CD4-positive, CD25-positive, alpha-beta regulatory T cell (primary cell): ENCODE measurements around the gene ZFAND3. TPM values are rescaled to one million over a fixed set of nuclear protein-coding genes. Genes with fewer than 3 reads are reported as not detected.

Experiments
- ATAC-seq, 2 donors: fragments of 150-1000 bp; cut with Tn5 transposase; one replicate each; pipeline ENCODE4 v1.10.0; 2021; ENCODE audit warnings: low read depth in 2 of 2, moderate number of reproducible peaks in 2 of 2, moderate library complexity in 1 of 2
- DNase-seq, 3 donors: peaks; one replicate each; pipeline versions ENCODE4 v3.0.0 to v3.0.0-alpha.2; 2012 to 2022; ENCODE audit warnings: mixed read lengths in 1 of 3
- H3K27ac ChIP-seq: one replicate; pipeline ENCODE4 v1.7.0; 2013; ENCODE audit warnings: mild to moderate bottlenecking, low read length; ENCODE audit not compliant: insufficient read depth, poor library complexity, severe bottlenecking
- H3K27me3 ChIP-seq: one replicate; pipeline ENCODE4 v1.7.0; 2013; ENCODE audit warnings: low read length; ENCODE audit not compliant: control insufficient read depth, insufficient read depth
- H3K36me3 ChIP-seq: one replicate; pipeline ENCODE4 v1.7.0; 2013; ENCODE audit warnings: mild to moderate bottlenecking, low read length, moderate library complexity; ENCODE audit not compliant: control insufficient read depth, insufficient read depth
- H3K4me1 ChIP-seq: 2 replicates; pipeline ENCODE4 v1.7.0; 2013; ENCODE audit warnings: mild to moderate bottlenecking, low read length; ENCODE audit not compliant: insufficient read depth, control insufficient read depth, poor library complexity, severe bottlenecking
- H3K4me3 ChIP-seq: one replicate; pipeline ENCODE4 v1.7.0; 2013; ENCODE audit warnings: low read depth, mild to moderate bottlenecking, low read length, moderate library complexity
- H3K9me3 ChIP-seq, 2 experiments: 1 replicate in 1 of 2; 2 replicates in 1 of 2; pipeline ENCODE4 v1.7.0; 2013; ENCODE audit warnings: low read length in 2 of 2, mild to moderate bottlenecking in 1 of 2, moderate library complexity in 1 of 2; ENCODE audit not compliant: control insufficient read depth in 2 of 2
- H3K27ac Mint-ChIP-seq, 3 donors: one replicate each; pipeline ENCODE4 v1.8.0; 2020 to 2022; ENCODE audit warnings: mild to moderate bottlenecking in 3 of 3, mixed read lengths in 3 of 3, moderate library complexity in 2 of 3
- H3K27me3 Mint-ChIP-seq: one replicate; pipeline ENCODE4 v1.8.0; 2022; ENCODE audit warnings: mild to moderate bottlenecking, mixed read lengths
- H3K36me3 Mint-ChIP-seq: one replicate; pipeline ENCODE4 v1.8.0; 2020; ENCODE audit warnings: mixed read lengths
- H3K4me1 Mint-ChIP-seq, 4 donors: one replicate each; pipeline ENCODE4 v1.8.0; 2020 to 2022; ENCODE audit warnings: mixed read lengths in 4 of 4, mild to moderate bottlenecking in 1 of 4
- H3K4me3 Mint-ChIP-seq, 4 donors: one replicate each; pipeline ENCODE4 v1.8.0; 2020 to 2022; ENCODE audit warnings: mild to moderate bottlenecking in 4 of 4, mixed read lengths in 4 of 4, moderate library complexity in 3 of 4
- H3K9me3 Mint-ChIP-seq, 7 donors: one replicate each; pipeline ENCODE4 v1.8.0; 2020 to 2022; ENCODE audit warnings: mixed read lengths in 7 of 7, mild to moderate bottlenecking in 3 of 7, moderate library complexity in 2 of 7
- polyA plus RNA-seq, 4 donors: library from polyadenylated mRNA; unstranded; fragments of 300-500 nt; fragmentation: Illumina TruSeq; gene quantifications; one replicate each; pipeline ENCODE4 v1.2.3, GENCODE V29; 2021
- total RNA-seq: library from RNA; stranded (reverse); gene quantifications from one replicate; pipeline ENCODE4 v1.2.3, GENCODE V29; 2022

ZFAND3 gene
- total and polyA plus RNA-seq, 5 donors from 2014 or later: 3.5 to 60.0 (median 5.1) TPM

DNA sequence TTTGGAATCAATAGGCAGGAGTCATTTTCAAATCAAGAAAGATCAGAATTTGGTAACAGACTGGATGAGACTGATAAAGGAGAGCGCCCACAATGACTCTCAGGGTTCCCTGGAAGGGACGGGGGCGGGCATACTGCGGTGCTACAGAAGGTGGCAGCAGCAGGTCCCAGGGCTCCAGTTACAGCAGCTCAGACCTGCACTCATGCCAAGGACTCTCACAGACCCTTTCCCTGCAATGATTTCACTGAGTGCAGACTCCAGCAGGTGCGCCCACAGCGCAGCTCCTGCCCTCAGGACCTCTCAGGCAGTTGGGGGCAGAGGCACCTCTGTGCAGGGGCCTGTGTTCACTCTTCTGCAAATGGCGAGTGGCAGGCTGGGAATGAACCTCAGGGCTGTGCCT, 359.8 kb downstream of the ZFAND3 start:
- Histone ChIP-seq H3K27me3 (no peaks in the 10 kb centered on the region), H3K36me3 (no peaks in the 10 kb centered on the region), H3K27ac (no peak overlapping the region), H3K4me3 (no peak overlapping the region), H3K4me1 (no peaks in the 10 kb centered on the region), H3K9me3 (no peaks in the 10 kb centered on the region)
- Mint-ChIP-seq H3K4me3 (no peak overlapping the region), H3K36me3 (peaks cover 22% of the 10 kb centered on the region), H3K4me1 (peaks cover 0 to 6% (median 0%) of the 10 kb centered on the region in 4 donors), H3K9me3 (no peaks in the 10 kb centered on the region), H3K27ac (peak overlapping the region; percentile 34 to 76 (median 56)), H3K27me3 (no peaks in the 10 kb centered on the region)
- ATAC-seq: no peak
- no peak for DNase-seq

GRCh38 chr6:38179794-38180430, 360.4 kb downstream of the ZFAND3 start:
- H3K27ac ChIP-seq: no peak overlapping the region
- no peak overlapping the region for H3K4me3 Mint-ChIP-seq
- H3K9me3 ChIP-seq: no peaks in the 10 kb centered on the region
- H3K36me3 Mint-ChIP-seq: peaks cover 18% of the 10 kb centered on the region
- no peaks in the 10 kb centered on the region for H3K27me3 ChIP-seq
- H3K4me1 Mint-ChIP-seq: peaks cover 0 to 6% (median 0%) of the 10 kb centered on the region in 4 donors
- H3K4me1 ChIP-seq: no peaks in the 10 kb centered on the region
- H3K27ac Mint-ChIP-seq: peak overlapping the region; percentile 34 to 76 (median 56)
- ATAC-seq: no peak
- H3K4me3 ChIP-seq: no peak overlapping the region
- H3K27me3 Mint-ChIP-seq: no peaks in the 10 kb centered on the region
- DNase-seq: no peak
- no peaks in the 10 kb centered on the region for H3K9me3 Mint-ChIP-seq
- no peaks in the 10 kb centered on the region for H3K36me3 ChIP-seq

DNA sequence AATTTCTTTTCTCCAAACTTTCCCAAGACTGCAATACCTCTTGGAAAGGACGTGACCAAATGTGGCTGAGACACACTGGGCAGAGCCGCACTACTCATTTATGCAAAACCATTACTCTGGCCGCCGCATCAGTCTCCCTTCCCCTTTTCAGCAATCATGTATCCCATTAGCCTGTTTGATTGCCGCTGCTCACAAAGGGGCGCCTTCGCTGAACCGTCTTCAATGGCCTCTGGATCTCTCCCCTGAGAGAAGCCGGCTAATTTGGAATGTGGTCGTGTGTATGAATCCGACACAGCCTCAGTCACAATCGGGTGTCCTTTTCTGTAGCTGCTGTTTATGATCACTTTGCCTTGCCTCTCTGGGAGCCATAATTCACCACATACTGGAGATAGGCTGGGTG, 361.1 kb downstream of the ZFAND3 start:
- Histone ChIP-seq H3K27me3 (no peaks in the 10 kb centered on the region), H3K36me3 (no peaks in the 10 kb centered on the region), H3K4me3 (no peak overlapping the region), H3K4me1 (no peaks in the 10 kb centered on the region), H3K27ac (no peak overlapping the region), H3K9me3 (no peaks in the 10 kb centered on the region)
- H3K9me3 Mint-ChIP-seq: no peaks in the 10 kb centered on the region
- H3K27ac Mint-ChIP-seq: peak overlapping the region in 2 of 3 donors; percentile 4 to 47
- peaks cover 20% of the 10 kb centered on the region for H3K36me3 Mint-ChIP-seq
- H3K4me1 Mint-ChIP-seq: peaks cover 0 to 6% (median 0%) of the 10 kb centered on the region in 4 donors
- DNase-seq (no peak), ATAC-seq (no peak)
- no peaks in the 10 kb centered on the region for H3K27me3 Mint-ChIP-seq
- H3K4me3 Mint-ChIP-seq: no peak overlapping the region

- DNase-seq (no peak), ATAC-seq (no peak)
- no peak overlapping the region for H3K27ac ChIP-seq
- H3K27me3 ChIP-seq: no peaks in the 10 kb centered on the region
- Mint-ChIP-seq H3K4me3 (no peak overlapping the region), H3K27ac (peak overlapping the region in 1 of 3 donors; percentile 20), H3K36me3 (peaks cover 22% of the 10 kb centered on the region), H3K27me3 (no peaks in the 10 kb centered on the region), H3K9me3 (no peaks in the 10 kb centered on the region), H3K4me1 (peaks cover 0 to 6% (median 0%) of the 10 kb centered on the region in 4 donors)
- H3K9me3 ChIP-seq: no peaks in the 10 kb centered on the region
- no peak overlapping the region for H3K4me3 ChIP-seq
- no peaks in the 10 kb centered on the region for H3K4me1 ChIP-seq
- H3K36me3 ChIP-seq: peaks cover 3% of the 10 kb centered on the region
These were observed 362.9 kb downstream of the ZFAND3 start for GRCh38 chr6:38182426-38182825.

GRCh38 chr6:38183856-38184584, 364.5 kb downstream of the ZFAND3 start:
- no peak overlapping the region for H3K27ac Mint-ChIP-seq

GRCh38 chr6:38184585-38185080, 365.1 kb downstream of the ZFAND3 start:
- Mint-ChIP-seq H3K27me3 (no peaks in the 10 kb centered on the region), H3K9me3 (no peaks in the 10 kb centered on the region), H3K27ac (no peak overlapping the region), H3K4me3 (no peak overlapping the region), H3K4me1 (peaks cover 0 to 4% (median 0%) of the 10 kb centered on the region in 4 donors), H3K36me3 (peaks cover 19% of the 10 kb centered on the region)
- no peaks in the 10 kb centered on the region for H3K9me3 ChIP-seq
- ATAC-seq (no peak), DNase-seq (no peak)
- H3K4me3 ChIP-seq: no peak overlapping the region
- H3K27me3 ChIP-seq: no peaks in the 10 kb centered on the region
- peaks cover 7% of the 10 kb centered on the region for H3K36me3 ChIP-seq
- no peaks in the 10 kb centered on the region for H3K4me1 ChIP-seq
- no peak overlapping the region for H3K27ac ChIP-seq

More at GRCh38 chr6:38183856-38184584, 364.5 kb downstream of the ZFAND3 start:
- no peaks in the 10 kb centered on the region for H3K27me3 ChIP-seq
- no peaks in the 10 kb centered on the region for H3K9me3 ChIP-seq
- H3K4me1 Mint-ChIP-seq: peaks cover 0 to 3% (median 0%) of the 10 kb centered on the region in 4 donors
- H3K27ac ChIP-seq: no peak overlapping the region
- peaks cover 17% of the 10 kb centered on the region for H3K36me3 Mint-ChIP-seq
- H3K4me1 ChIP-seq: no peaks in the 10 kb centered on the region
- no peaks in the 10 kb centered on the region for H3K27me3 Mint-ChIP-seq
- ATAC-seq (no peak), DNase-seq (no peak)
- H3K4me3 Mint-ChIP-seq: no peak overlapping the region
- no peak overlapping the region for H3K4me3 ChIP-seq
- no peaks in the 10 kb centered on the region for H3K9me3 Mint-ChIP-seq
- peaks cover 7% of the 10 kb centered on the region for H3K36me3 ChIP-seq

GRCh38 chr6:38185244-38185643, 365.7 kb downstream of the ZFAND3 start:
- no peak overlapping the region for H3K27ac Mint-ChIP-seq
- Histone ChIP-seq H3K9me3 (no peaks in the 10 kb centered on the region), H3K36me3 (peaks cover 7% of the 10 kb centered on the region), H3K4me1 (no peaks in the 10 kb centered on the region), H3K27ac (no peak overlapping the region), H3K27me3 (no peaks in the 10 kb centered on the region), H3K4me3 (no peak overlapping the region)
- no peaks in the 10 kb centered on the region for H3K27me3 Mint-ChIP-seq
- no peak for DNase-seq
- no peaks in the 10 kb centered on the region for H3K9me3 Mint-ChIP-seq
- no peak for ATAC-seq
- H3K4me3 Mint-ChIP-seq: no peak overlapping the region
- peaks cover 0 to 4% (median 0%) of the 10 kb centered on the region in 4 donors for H3K4me1 Mint-ChIP-seq
- H3K36me3 Mint-ChIP-seq: peaks cover 19% of the 10 kb centered on the region
